Measurements from ENCODE around the gene ZNF205. TPM values are rescaled to one million over a fixed set of nuclear protein-coding genes. Genes with fewer than 3 reads are reported as not detected.
"Not testable (repeated sequence)": the region's sequence is repeated elsewhere in the genome, so short reads cannot be mapped to it uniquely, and the experiment has no call there.

Gene ZNF205
- total RNA-seq, result 7.0 TPM

DNA sequence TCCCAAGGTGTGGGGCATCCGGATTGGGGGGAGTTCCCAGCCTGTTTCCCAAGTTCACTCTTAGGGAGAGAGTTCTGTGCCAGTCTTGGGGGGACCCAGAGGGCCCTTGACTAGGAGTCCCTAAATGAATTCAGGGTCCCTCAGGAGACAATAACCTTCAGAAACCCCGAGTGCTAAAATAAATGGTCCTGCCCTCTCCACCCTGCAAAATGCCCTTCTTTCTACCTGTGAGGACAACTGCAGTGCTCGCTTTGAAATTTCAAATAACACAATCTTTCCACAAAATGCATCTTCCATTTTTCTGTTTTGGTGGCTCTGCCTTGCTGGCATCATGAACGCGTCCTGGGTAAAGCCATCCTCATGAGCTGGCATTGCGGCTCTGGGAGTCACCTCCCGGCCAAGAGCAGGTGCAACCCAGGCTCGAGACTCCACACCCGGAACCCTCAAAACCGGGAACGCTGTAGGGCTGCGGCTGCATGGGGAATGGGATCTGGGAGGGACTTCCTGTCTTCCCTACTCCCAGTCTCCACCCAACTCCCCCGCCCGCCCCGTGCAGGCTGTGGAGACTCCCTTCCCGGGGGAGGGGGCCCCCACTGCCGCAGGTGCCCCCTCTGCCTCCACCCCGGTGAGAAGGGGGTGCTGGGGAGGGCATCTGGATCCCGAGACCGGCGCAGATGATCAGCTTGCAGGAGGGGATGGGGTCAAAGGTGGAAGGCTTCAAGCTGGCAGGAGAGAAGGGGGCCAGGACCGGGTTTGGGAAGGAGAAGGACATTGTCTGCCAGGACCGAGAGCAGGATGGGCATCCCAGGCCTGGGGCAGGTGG lies at the start of gene ZNF205:
ZNF205 (plus strand) TSS at position 529 of the 823 bp plus-strand sequence. CDS start 845 bp downstream, outside the sequence.
- peak; percentile 79 for DNase-seq (ENCODE audit: low spot score)
- peak; percentile 99 for ATAC-seq

DNA sequence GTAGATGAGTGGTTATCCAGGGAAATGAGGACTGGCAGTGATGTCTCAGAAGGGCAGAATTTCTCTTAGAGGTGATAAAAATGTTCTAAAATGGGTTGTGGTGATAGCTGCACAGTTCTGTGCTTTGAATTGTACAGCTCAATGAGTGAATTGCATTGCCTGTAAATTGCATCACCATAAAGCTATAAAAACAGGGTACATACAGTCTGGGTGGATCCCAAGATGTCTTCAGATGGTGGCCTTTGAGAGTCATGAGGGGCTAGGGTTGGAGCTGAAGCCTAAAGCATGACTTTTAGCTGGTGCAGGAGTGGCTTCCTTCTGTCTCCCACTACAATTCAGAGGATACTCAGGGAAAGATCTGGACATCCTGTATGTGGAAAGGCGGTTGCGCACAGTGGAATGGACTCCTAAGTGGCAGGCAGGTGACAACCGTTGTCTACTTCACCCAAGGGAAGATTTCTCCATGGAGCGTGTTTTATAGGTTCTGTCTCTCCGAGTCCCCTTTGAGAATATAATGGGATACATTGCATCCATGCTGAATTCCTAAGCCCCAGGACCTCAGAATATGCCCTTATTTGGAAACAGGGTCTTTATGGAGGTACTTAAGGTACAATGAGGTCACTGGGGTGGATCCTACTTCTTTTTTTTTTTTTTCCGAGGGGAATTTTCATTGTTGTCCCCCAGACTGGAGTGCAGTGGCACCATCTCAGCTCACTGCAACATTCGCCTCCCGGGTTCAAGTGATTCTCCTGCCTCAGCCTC lies 48.6 kb upstream of the ZNF205 start:
- ATAC-seq (no peak), DNase-seq (ENCODE audit: low spot score) (no peak)

DNA sequence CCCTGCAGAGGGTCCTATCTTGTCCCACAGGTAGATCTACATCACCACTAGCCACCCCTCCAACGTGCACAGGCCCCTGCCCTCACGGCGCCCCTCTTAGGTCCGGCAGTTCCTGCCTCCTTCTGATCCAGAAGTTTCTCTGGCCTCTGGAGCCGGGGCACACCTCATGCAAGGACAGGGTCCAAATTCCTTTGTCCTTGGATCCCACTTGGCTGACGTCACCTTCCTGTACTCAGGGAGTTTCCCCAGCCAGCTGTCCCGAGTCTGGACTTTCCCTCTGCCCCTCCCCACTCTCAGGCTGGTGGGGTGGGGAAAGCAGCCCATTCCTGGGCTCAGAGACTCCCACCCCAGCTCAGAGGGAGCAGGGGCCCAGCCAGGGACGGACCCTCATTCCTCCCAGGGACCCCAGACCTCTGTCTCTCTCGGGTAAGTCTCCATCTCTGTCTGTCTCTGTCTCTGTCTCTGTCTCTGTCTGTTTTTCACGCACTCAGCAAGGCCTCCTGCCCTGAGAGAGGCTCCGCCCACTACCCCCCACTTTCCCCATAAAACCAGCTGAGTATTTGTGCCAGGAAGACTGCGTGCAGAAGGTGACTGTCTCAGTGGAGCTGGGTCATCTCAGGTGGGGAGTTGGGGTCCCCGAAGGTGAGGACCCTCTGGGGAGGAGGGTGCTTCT lies 47.2 kb upstream of the ZNF205 start, which contains the start of gene IL32:
IL32 (plus strand) TSS at position 572 of the 673 bp plus-strand sequence. CDS start 172 bp downstream, outside the sequence.
- DNase-seq (ENCODE audit: low spot score) (peak; percentile 87), ATAC-seq (peak; percentile 86)

DNA sequence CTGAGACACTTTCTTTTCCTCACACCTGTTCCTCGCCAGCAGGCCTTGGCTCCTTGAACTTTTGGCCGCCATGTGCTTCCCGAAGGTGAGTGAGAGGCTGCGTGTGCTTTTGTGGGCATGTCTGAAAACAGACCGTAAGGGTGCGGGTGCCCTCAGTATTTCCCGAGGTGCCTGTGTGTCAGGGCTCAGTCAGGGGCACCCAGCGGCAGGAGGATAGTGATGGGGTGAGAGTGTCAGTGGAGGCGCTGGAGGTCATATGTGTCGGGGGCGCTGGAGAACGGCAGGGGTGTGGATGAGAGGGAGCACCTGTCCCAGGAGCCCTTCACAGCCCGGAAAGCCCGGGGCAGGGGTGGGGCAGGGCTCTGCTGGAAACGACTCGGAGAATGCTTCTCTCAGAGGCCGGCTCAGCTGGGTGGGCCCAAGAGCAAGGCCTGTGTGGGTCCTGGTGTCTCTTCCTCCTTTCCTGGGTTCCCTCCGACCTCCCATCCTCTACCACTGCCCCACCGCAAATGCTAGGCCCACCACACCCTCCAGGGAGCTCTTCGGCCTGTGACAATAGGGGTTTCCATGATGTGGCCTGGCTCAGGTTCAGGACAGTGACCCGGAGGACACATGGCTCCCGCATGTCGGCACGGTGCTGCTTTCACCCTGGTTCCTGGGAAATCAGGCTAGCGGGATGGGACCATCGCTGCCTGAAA lies 46.5 kb upstream of the ZNF205 start:
- peak; percentile 50 for ATAC-seq
- peak; percentile 66 for DNase-seq (ENCODE audit: low spot score)

DNA sequence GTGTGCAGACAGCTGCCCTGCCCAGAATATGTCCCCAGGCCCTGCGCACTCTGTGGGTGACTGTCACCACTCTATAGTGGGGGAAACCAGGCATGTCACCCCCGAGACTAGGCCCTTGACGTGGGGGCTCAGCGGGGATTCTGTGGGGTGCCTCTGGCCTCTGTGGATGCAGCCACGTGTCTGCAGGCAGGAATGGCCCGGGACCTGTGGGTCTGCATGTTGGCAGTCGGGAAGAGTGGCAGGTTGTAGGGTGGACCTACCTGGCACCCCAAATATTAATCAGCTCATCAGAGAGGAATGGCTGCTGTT lies 46.0 kb upstream of the ZNF205 start:
- ATAC-seq, result no peak
- no peak for DNase-seq (ENCODE audit: low spot score)

DNA sequence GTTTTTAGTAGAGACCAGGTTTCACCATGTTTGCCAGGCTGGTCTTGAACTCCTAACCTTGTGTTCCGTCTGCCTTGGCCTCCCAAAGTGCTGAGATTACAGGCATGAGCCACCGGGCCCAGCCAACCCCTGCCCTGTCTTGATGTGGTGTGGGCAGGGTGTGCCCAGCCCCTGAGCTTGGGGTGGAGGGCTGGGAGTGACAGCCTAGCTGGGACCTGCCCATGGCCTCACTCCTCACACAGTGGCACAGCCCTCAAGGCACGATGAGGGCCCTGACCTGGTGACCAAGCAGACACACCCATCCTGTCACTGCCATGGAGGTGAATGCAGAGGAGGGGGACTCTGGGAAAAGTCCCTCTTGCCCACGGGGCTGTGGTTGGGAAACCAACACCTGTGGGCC lies 43.9 kb upstream of the ZNF205 start:
- no peak for ATAC-seq
- DNase-seq (ENCODE audit: low spot score), result no peak

DNA sequence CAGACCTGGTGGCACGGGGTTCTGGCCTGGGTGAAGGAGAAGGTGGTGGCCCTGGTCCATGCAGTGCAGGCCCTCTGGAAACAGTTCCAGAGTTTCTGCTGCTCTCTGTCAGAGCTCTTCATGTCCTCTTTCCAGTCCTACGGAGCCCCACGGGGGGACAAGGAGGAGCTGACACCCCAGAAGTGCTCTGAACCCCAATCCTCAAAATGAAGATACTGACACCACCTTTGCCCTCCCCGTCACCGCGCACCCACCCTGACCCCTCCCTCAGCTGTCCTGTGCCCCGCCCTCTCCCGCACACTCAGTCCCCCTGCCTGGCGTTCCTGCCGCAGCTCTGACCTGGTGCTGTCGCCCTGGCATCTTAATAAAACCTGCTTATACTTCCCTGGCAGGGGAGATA lies 43.2 kb upstream of the ZNF205 start:
- ATAC-seq; DNase-seq (ENCODE audit: low spot score): not testable (repeated sequence)

DNA sequence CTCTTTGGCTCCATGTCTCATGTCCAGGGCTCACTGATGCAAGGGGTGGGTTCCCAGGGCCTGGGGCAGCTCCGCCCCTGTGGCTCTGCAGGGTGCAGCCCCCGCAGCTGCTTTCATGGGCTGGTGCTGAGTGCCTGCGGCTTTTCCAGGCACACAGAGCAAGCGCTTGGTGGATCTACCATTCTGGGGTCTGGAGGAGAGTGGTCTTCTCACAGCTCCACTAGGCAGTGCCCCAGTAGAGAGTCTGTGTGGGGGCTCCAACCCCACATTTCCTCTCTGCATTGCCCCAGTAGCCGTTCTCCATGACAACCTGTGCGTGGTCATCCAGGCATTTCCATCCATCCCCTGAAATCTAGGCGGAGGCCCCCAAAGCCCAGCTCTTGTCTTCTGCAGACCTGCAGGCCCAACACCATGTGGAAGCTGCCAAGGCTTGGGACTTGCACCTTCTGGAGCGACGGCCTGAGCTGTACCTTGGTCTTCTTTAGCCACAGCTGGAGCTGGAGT lies 41.7 kb upstream of the ZNF205 start:
- DNase-seq (ENCODE audit: low spot score) (no peak), ATAC-seq (no peak)

DNA sequence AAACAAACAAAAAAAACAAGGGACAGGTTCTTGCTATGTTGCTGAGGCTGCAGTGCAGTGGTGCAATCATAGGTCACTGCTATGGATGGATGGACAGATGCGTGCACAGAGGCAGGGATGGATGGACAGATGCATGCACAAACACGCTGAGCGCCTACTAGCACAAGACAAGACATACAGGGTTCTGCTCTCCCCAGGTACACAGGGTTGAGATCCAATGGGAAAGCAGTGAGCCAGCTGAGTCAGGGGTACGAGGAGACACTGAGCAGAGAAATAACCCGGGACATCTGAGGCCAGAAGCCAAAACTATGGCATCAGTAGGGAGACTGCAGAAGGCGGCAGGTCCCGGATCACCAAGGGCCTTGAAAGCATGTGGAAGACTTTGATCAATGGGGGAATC lies 40.7 kb upstream of the ZNF205 start:
- ATAC-seq (no peak), DNase-seq (ENCODE audit: low spot score) (no peak)

DNA sequence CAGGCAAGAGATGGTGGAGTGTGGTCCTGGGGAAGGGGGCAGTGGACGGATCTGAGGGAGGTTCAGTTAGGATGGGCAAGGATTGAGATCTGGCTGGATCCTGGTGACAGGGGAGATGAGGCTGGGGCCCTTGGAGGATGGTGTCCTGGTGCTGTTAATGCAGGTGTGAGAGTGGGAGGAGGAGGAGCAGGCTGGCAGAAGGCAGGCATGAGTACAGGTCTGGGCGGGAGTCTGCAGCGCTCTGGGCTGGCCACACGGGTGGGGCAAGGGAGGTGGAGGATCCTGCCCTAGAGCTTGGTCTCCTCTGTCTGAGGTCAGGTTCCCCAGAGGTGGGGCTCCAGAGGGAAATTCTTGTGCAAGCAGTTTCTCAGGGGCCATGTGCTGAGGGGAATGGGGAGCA lies 40.2 kb upstream of the ZNF205 start:
- ATAC-seq; DNase-seq (ENCODE audit: low spot score): not testable (repeated sequence)

DNA sequence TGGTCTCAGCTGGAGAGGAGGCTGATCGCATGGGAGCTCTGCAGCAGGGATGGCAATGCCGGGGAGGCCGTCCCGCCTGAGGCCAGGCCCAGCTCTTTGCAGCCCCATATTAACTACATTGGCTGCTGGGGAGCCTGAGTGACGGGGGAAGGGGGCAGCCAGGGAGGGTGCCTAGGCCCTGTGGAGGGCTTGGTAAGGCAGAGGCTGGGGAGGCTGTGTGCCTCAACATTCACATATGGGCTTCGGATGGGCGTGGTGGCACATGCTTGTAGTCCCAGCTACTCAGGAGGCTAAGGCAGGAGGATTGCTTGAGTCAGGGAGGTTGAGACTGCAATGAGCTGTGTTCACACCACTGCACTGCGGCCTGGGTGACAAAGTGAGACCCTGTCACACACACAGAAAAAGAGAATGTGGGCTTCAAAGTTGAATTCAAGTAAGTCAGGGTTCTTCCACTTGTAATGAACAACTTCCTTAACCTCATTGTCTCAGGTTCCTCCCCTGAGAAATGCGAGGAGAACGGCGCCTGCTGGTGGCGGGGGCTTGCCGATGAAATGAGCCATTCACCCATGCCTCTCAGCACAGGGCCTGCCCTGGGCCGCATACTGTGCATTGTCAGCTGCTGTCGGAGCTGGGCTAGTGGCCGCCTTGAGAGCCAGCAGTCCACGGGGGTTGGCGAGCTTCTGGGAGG lies 39.7 kb upstream of the ZNF205 start:
- DNase-seq (ENCODE audit: low spot score); ATAC-seq: not testable (repeated sequence)

DNA sequence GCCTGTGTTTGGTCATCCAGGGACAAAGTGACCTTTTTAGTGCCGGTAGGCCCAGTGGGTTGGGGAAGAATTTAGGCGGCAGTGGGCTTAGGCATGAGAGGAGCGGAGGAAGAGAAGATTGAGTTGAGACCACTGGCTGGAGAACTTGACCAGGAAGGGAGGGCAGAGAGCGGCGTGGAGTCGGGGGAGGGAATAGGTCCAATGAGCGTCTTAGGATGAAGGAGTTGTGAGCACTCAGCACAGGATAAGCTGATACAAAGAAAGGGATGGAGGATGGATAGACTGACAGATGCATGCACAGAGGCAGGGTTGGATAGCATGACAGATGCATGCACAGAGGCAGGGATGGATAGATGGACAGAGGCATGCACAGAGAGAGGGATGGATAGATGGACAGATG lies 38.9 kb upstream of the ZNF205 start:
- no peak for ATAC-seq
- DNase-seq (ENCODE audit: low spot score), result no peak

DNA sequence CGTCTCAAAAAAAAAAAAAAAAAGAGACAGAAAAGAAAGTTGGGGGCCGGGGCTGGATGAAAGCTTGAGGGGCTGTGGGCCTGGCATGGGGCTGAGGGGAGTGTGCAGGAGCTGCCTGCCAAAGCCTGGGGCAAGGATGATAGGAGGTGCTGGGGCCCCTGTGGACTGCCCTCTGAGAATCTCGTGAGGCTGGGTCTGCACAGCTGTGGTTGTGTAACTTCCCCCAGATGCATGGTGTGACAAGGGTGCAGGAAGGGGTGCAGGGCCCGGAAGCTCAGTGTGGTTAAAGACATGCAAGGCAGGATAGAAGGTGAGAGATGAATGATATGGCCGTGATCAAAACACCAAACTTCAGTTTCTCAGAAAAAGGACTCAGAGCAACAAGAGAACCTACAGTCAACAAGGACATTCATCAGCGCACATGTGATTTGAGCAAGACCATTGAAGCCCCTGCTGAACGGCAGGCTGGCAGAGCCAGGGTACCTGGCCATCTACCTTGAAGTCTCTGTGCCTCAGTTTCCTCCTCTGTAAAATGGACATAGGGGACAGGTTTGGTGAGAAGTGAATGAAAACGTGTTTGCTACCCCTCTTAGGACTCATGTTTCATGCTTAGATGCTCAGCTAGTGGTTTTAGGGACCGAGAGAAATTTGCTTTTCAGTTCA lies 37.4 kb upstream of the ZNF205 start:
- DNase-seq (ENCODE audit: low spot score), result no peak
- no peak for ATAC-seq

DNA sequence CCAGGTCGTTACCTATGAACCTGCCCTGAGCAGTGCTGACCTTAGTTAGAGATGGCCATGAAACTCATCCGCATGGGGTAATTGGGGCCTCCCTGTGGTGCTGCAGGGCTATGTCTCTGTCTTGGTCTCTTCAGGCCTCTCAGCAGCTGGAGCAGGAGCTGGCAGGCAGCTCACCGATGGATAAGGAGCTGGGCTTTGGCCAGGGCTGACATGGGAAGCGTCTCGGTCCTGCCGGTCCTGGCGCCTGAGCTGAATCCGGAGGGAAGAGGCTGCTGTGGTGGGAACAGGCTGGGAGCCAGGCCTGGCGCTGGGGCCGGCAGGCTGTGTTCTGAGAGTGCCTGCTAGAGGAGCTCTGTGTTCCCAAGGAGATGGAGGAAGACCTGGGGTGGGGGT lies 36.9 kb upstream of the ZNF205 start:
- DNase-seq (ENCODE audit: low spot score) (no peak), ATAC-seq (peak; percentile 47)

DNA sequence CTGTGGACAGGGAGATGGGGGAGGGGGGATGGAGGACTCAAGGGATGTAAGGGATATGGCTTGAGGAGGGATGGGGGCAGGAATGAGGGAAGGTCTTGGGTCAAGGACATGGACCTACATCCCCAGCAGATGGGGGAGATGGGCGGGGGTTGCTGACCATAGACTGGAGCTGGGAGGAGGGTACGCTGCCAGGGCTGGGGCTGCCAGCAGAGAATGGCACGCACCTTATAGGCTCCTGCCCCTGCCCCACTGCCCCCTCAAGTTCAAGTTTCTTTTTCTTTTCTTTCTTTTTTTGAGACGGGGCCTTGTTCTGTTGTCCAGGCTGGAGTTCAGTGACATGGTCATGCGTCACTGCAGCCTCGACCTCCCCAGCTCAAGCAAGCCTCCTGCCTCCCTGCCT lies 36.4 kb upstream of the ZNF205 start:
- ATAC-seq; DNase-seq (ENCODE audit: low spot score): not testable (repeated sequence)

DNA sequence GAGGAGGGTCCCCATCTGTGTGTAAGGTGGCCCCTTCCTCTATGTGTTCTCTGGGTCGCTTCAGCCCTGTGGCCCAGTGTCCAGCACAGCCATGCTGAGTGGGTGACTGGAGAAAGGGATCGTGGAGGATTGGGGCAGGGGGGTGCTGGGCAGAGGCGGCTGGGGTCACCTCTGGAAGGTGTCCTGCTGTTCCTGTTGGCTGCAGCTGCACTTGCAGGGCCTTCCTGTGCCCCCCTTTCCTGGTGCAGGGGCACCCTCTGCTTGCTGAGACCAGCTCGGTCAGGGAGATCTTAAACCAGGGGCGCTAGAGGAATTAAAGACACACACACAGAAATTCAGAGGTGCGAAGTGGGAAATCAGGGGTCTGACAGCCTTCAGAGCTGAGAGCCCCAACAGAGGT lies 35.8 kb upstream of the ZNF205 start:
- no peak for DNase-seq (ENCODE audit: low spot score)
- no peak for ATAC-seq

DNA sequence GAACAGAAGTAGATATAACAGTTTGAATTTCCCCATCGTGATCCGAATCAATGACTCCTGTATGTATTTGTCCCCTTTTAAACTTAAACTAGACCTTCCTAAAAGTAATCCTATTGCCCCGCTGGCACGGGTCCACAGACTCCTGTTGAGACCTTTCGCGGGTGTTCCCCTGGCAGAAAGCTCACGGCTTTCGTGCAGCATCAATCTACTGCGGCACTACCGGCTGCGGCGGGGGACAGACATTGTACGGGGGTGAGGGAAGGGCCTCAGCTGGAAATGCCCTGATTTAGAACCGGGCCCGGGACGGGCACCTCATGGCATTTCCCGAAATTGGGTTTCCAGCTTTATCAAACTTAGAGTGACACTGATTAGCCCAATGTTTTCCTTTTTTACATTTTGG lies 32.4 kb upstream of the ZNF205 start:
- no peak for DNase-seq (ENCODE audit: low spot score)
- no peak for ATAC-seq

DNA sequence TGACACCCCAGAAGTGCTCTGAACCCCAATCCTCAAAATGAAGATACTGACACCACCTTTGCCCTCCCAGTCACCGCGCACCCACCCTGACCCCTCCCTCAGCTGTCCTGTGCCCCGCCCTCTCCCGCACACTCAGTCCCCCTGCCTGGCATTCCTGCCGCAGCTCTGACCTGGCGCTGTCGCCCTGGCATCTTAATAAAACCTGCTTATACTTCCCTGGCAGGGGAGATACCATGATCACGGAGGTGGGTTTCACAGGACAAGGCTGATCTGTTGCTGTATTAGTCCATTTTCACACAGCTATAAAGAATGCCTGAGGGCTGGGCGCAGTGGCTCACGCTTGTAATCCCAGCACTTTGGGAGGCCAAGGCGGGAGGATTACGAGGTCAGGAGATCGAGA lies 30.4 kb upstream of the ZNF205 start:
- not testable (repeated sequence) for DNase-seq (ENCODE audit: low spot score); ATAC-seq

DNA sequence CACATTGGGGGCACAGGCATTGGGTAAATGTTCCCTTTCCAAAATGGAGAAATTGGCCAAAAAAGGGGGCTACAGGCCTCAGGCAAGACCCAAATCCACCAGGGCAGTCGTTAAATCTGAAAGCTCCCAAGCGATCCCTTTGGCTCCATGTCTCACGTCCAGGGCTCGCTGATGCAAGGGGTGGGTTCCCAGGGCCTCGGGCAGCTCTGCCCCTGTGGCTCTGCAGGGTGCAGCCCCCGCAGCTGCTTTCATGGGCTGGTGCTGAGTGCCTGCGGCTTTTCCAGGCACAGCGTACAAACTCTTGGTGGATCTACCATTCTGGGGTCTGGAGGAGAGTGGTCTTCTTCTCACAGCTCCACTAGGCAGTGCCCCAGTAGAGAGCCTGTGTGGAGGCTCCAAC lies 29.0 kb upstream of the ZNF205 start:
- DNase-seq (ENCODE audit: low spot score); ATAC-seq: not testable (repeated sequence)

DNA sequence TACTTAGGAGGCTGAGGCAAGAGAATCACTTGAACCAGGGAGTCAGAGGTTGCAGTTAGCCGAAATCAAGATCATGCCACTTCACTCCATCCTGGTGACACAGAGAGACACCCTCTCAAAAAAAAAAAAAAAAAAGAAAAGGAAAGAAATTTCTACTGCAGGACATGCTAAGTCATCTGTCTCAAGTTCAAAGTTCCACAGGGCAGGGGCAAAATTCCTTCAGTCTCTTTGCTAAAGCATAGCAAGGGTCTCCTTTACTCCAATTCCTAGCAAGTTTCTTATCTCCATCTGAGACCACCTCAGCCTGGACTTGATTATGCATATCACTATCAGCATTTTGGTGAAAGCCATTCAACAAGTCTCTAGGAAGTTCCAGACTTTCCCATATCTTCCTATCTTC lies 27.9 kb upstream of the ZNF205 start:
- no peak for ATAC-seq
- no peak for DNase-seq (ENCODE audit: low spot score)
